SK-N-MC (cell line): Measurements from ENCODE around the gene TCOF1.

Experiments
- EZH2 ChIP-seq: fragments of 200-600 bp; sonication (generic); IDR thresholded peaks from one replicate; pipeline ENCODE4 v1.6.1; 2017; ENCODE audit warnings: antibody characterized with exemption
- FOXP2 ChIP-seq: optimal IDR thresholded peaks from 2 replicates; pipeline ENCODE3; 2011; ENCODE audit warnings: mild to moderate bottlenecking, moderate library complexity; ENCODE audit not compliant: insufficient read depth; ENCODE audit errors: extremely low read length, control extremely low read depth
- POLR2AphosphoS5 ChIP-seq: IDR thresholded peaks from 2 replicates; pipeline ENCODE4 v1.6.1; 2012; ENCODE audit warnings: mild to moderate bottlenecking, low read depth, low read length, borderline replicate concordance

DNA sequence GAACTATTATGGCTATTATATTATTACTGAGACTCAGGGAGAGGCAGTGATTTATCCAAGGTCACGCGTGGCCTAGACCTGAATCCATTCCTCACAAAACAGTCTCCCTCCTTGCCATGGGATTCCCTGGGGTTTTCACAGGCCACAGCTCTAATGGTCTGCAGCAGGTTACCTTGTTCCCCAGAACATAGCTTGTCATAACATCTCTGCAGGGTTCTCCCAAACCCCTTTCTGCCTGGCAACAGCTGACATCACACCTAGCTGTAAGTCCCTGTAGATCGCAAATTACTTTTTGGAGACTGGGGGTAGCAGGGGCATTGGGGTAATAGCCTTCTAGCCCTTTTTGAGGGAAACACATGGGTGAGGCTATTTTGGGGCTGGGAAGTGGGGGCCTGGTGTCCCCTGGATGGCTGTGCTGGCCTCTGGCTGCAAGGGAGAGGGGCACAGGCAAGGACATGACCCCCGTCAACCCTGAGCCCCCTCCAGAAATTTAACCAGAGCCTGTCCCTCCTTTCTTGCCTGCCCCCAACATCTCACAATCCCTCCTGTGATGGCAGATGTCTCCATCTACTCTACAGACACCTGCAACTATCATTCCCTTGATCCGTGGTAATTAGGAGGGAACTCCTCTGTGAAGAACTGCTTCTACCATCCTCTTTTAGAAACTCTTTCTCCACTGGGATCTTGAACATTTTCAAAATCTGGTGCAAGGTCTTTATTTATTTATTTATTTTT lies 53.9 kb downstream of the TCOF1 start:
- TF ChIP-seq EZH2 (no peak), POLR2AphosphoS5 (no peak), FOXP2 (no peak)
